ENCODE data around the gene RBFOX2.
"Not testable (repeated sequence)": the region's sequence is repeated elsewhere in the genome, so short reads cannot be mapped to it uniquely, and the experiment has no call there.

Gene RBFOX2

DNA sequence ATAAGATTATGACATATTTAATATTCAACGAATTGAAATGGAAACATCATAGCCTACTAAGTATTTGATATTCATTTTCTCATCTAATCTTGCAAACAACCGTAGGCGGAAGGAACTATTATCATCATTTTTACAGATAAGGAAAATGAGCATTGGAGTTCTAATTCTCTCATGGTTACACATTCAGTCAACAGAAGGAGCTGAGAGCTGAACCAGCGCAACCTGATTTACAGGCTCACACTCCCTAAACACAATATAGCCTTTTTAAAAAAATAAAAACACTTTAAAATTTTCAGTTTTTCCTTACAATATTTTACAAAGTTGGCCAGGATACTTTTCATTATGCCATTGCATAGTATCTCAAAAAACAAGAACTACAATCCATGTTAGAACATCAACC is 236.1 kb downstream of the RBFOX2 start:
- H3K4me2 ChIP-seq (ENCODE audit: low read length): no peak overlapping the region
- no peak overlapping the region for H3K27ac ChIP-seq (ENCODE audit: low read length)
- H3K4me3 ChIP-seq (ENCODE audit: low read length): no peak overlapping the region
- H3K36me3 ChIP-seq (replicated peaks; ENCODE audit: low read depth, low read length): no peaks in the 10 kb centered on the region
- TF ChIP-seq EZH2phosphoT487 (IDR thresholded peaks at IDR 0.05; ENCODE audit: low read depth): no peak
- TF ChIP-seq, protein P1, sequence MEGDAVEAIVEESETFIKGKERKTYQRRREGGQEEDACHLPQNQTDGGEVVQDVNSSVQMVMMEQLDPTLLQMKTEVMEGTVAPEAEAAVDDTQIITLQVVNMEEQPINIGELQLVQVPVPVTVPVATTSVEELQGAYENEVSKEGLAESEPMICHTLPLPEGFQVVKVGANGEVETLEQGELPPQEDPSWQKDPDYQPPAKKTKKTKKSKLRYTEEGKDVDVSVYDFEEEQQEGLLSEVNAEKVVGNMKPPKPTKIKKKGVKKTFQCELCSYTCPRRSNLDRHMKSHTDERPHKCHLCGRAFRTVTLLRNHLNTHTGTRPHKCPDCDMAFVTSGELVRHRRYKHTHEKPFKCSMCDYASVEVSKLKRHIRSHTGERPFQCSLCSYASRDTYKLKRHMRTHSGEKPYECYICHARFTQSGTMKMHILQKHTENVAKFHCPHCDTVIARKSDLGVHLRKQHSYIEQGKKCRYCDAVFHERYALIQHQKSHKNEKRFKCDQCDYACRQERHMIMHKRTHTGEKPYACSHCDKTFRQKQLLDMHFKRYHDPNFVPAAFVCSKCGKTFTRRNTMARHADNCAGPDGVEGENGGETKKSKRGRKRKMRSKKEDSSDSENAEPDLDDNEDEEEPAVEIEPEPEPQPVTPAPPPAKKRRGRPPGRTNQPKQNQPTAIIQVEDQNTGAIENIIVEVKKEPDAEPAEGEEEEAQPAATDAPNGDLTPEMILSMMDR (IDR thresholded peaks at IDR 0.05; ENCODE audit: low read depth, low read length): no peak
- no peak overlapping the region for H3K9ac ChIP-seq (ENCODE audit: low read length)
- H3K27me3 ChIP-seq (ENCODE audit: low read depth, low read length): peaks cover 5% of the 10 kb centered on the region
- no peaks in the 10 kb centered on the region for H4K20me1 ChIP-seq (ENCODE audit: insufficient read depth, low read length)
- H3K4me1 ChIP-seq (ENCODE audit: low read length): no peaks in the 10 kb centered on the region
- H3K79me2 ChIP-seq (ENCODE audit: low read length): no peaks in the 10 kb centered on the region
- no peaks in the 10 kb centered on the region for H3K9me3 ChIP-seq (ENCODE audit: insufficient read depth, low read length)
- no peak overlapping the region for H2AFZ ChIP-seq (ENCODE audit: low read depth, low read length)

DNA sequence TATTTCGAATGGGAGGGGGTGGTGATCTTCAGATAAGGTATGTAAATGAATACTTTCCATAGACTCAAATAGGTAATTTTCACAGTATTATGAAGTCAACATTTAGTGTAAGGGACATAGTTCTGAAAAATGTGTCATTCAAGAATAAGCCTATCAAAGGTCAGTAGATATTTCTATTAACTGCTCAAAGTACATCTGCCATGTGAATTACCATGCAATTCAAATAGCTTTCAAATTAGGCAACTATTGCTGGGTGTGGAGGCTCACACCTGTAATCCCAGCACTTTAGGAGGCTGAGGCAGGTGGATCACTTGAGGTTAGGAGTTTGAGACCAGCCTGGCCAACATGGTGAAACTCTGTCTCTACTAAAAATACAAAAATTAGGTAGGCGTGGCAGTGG is 236.8 kb downstream of the RBFOX2 start:
- not testable (repeated sequence) for H2AFZ ChIP-seq (ENCODE audit: low read depth, low read length); H3K4me3 ChIP-seq (ENCODE audit: low read length); H3K9me3 ChIP-seq (ENCODE audit: insufficient read depth, low read length); H3K27me3 ChIP-seq (ENCODE audit: low read depth, low read length); H3K36me3 ChIP-seq (replicated peaks; ENCODE audit: low read depth, low read length); H3K9ac ChIP-seq (ENCODE audit: low read length); H3K79me2 ChIP-seq (ENCODE audit: low read length); H3K4me1 ChIP-seq (ENCODE audit: low read length); H3K27ac ChIP-seq (ENCODE audit: low read length); H4K20me1 ChIP-seq (ENCODE audit: insufficient read depth, low read length); H3K4me2 ChIP-seq (ENCODE audit: low read length)

DNA sequence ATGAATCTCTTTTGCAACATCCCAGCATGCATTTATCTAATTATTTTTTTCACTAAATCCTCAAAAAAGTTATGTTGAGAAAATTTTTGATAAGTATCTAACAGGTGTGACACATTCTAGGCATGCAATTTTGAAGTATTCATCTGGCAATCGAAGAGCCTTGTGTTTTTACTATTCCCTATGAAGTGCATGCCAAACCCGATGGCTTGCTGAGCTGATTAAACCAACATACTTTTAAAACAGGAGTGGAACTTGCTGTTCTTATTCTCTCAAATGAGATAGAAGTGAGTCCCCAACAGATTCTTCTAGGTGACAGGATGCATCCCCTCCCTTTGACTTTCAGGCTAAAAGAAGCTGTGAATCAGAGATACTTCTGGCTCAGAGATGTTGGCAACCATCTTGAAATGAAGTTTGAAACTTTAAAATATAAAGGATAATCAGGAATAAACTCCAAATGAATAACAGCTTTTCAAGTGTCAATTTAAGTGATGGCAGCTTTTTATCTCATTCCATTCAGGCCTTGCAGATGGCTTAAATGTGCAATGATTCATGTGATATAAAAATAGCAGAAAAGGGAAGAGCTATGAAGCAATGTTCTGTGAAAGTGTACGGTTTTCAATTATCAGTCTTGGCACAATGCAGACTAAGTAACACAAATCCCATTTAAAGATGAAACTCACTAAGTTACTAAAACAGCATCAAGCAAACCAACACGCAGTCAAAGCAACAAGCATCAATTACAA is 243.3 kb downstream of the RBFOX2 start:
- H2AFZ ChIP-seq (ENCODE audit: low read depth, low read length): no peak overlapping the region
- H3K4me2 ChIP-seq (ENCODE audit: low read length): no peak overlapping the region
- no peaks in the 10 kb centered on the region for H3K36me3 ChIP-seq (replicated peaks; ENCODE audit: low read depth, low read length)
- TF ChIP-seq EZH2phosphoT487 (IDR thresholded peaks at IDR 0.05; ENCODE audit: low read depth): no peak
- TF ChIP-seq, protein P1 (IDR thresholded peaks at IDR 0.05; ENCODE audit: low read depth, low read length): no peak
- no peak overlapping the region for H3K27ac ChIP-seq (ENCODE audit: low read length)
- no peaks in the 10 kb centered on the region for H4K20me1 ChIP-seq (ENCODE audit: insufficient read depth, low read length)
- H3K79me2 ChIP-seq (ENCODE audit: low read length): no peaks in the 10 kb centered on the region
- no peak overlapping the region for H3K4me3 ChIP-seq (ENCODE audit: low read length)
- H3K9me3 ChIP-seq (ENCODE audit: insufficient read depth, low read length): no peaks in the 10 kb centered on the region
- H3K27me3 ChIP-seq (ENCODE audit: low read depth, low read length): peaks cover 21% of the 10 kb centered on the region
- H3K4me1 ChIP-seq (ENCODE audit: low read length): no peaks in the 10 kb centered on the region
- no peak overlapping the region for H3K9ac ChIP-seq (ENCODE audit: low read length)

DNA sequence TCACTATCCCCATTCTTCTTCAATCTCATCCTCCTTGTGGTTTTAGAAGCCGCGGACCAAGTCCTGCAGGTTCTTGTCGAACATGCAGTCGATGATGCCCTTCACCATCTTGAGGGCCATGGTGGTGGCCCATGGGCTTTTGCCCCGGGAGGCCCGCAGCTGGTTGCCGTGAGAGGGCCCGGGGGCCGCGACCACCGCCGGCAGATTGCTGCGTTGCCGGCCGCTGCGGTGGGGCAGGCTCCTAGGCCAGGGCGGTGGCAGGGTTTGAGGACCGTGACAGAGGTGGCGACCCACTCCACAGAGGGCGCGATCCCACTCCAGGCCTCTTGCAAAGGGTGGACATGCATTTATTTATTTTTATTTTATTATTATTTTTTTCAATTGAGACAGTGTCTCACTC is 244.0 kb downstream of the RBFOX2 start:
- Histone ChIP-seq H2AFZ (ENCODE audit: low read depth, low read length) (no peak overlapping the region), H3K4me2 (ENCODE audit: low read length) (no peak overlapping the region), H3K4me1 (ENCODE audit: low read length) (no peaks in the 10 kb centered on the region), H3K27ac (ENCODE audit: low read length) (no peak overlapping the region), H3K36me3 (replicated peaks; ENCODE audit: low read depth, low read length) (no peaks in the 10 kb centered on the region), H4K20me1 (ENCODE audit: insufficient read depth, low read length) (no peaks in the 10 kb centered on the region), H3K9ac (ENCODE audit: low read length) (no peak overlapping the region), H3K9me3 (ENCODE audit: insufficient read depth, low read length) (no peaks in the 10 kb centered on the region), H3K4me3 (ENCODE audit: low read length) (no peak overlapping the region), H3K79me2 (ENCODE audit: low read length) (no peaks in the 10 kb centered on the region), H3K27me3 (ENCODE audit: low read depth, low read length) (peaks cover 26% of the 10 kb centered on the region)
- TF ChIP-seq, protein P1 (IDR thresholded peaks at IDR 0.05; ENCODE audit: low read depth, low read length): no peak
- no peak for TF ChIP-seq EZH2phosphoT487 (IDR thresholded peaks at IDR 0.05; ENCODE audit: low read depth)

Measured in OCI-LY3 (cell line).